B cell (primary cell): ENCODE data around the gene DYNLT4.

Experiments
- EZH2 ChIP-seq: IDR thresholded peaks from 2 replicates; pipeline ENCODE4 v1.6.1; 2012; ENCODE audit warnings: borderline replicate concordance, low read depth, mild to moderate bottlenecking, moderate library complexity, low read length; ENCODE audit not compliant: insufficient read depth, poor library complexity, severe bottlenecking
- TF ChIP-seq, protein P1 (sequence below): fragments of 200-600 bp; IDR thresholded peaks from one replicate; pipeline ENCODE4 v1.8.0; 2022; ENCODE audit warnings: antibody characterized with exemption, mild to moderate bottlenecking

DNA sequence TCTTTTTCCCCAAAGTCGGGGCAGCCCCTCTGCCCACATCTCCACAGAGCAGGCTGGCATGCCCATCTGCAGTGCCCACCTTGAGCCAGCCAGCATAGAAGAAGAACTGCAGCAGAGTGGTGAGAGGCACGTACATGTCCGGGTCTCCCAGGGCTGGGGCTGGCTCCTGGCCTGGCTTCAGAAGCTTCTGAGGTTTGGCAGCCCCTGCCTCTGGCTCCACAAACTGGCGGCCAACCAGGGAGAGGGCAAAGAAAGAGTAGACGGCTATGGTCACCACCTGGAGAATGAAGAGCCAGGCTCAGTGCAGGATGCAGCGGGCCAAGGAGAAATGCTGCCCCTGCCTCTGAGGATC lies 22.1 kb downstream of the DYNLT4 start:
- TF ChIP-seq, protein P1, sequence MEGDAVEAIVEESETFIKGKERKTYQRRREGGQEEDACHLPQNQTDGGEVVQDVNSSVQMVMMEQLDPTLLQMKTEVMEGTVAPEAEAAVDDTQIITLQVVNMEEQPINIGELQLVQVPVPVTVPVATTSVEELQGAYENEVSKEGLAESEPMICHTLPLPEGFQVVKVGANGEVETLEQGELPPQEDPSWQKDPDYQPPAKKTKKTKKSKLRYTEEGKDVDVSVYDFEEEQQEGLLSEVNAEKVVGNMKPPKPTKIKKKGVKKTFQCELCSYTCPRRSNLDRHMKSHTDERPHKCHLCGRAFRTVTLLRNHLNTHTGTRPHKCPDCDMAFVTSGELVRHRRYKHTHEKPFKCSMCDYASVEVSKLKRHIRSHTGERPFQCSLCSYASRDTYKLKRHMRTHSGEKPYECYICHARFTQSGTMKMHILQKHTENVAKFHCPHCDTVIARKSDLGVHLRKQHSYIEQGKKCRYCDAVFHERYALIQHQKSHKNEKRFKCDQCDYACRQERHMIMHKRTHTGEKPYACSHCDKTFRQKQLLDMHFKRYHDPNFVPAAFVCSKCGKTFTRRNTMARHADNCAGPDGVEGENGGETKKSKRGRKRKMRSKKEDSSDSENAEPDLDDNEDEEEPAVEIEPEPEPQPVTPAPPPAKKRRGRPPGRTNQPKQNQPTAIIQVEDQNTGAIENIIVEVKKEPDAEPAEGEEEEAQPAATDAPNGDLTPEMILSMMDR, result no peak
- no peak for TF ChIP-seq EZH2
